PFSK-1 (cell line): ENCODE data around the gene OTUB2.

Experiments used
- FOXP2 ChIP-seq: optimal IDR thresholded peaks from 2 replicates; pipeline ENCODE3; 2011; ENCODE audit warnings: borderline replicate concordance, control low read depth, inconsistent platforms; ENCODE audit not compliant: insufficient read depth; ENCODE audit errors: extremely low read length, extremely low read depth
- POLR2AphosphoS5 ChIP-seq: IDR thresholded peaks from 2 replicates; pipeline ENCODE4 v1.6.1; 2012; ENCODE audit warnings: low read depth, mild to moderate bottlenecking, control low read depth, low read length, moderate library complexity
- SIN3A ChIP-seq: IDR thresholded peaks from 2 replicates; pipeline ENCODE4 v1.6.1; 2012; ENCODE audit warnings: mild to moderate bottlenecking, low read length, moderate library complexity, borderline replicate concordance; ENCODE audit not compliant: insufficient read depth
- TAF1 ChIP-seq: IDR thresholded peaks from 2 replicates; pipeline ENCODE4 v1.6.1; 2012; ENCODE audit warnings: low read length, control low read depth, borderline replicate concordance; ENCODE audit not compliant: insufficient read depth
- TF ChIP-seq, protein P1 (sequence below), 2 experiments: IDR thresholded peaks; 2 replicates each; pipeline versions ENCODE4 v1.6.1 to v1.8.0; 2011 to 2012; ENCODE audit warnings: low read depth in 2 of 2, low read length in 2 of 2, control low read depth in 1 of 2, inconsistent platforms in 1 of 2, mild to moderate bottlenecking in 1 of 2, moderate library complexity in 1 of 2; ENCODE audit not compliant: insufficient read depth in 1 of 2

Gene OTUB2

DNA sequence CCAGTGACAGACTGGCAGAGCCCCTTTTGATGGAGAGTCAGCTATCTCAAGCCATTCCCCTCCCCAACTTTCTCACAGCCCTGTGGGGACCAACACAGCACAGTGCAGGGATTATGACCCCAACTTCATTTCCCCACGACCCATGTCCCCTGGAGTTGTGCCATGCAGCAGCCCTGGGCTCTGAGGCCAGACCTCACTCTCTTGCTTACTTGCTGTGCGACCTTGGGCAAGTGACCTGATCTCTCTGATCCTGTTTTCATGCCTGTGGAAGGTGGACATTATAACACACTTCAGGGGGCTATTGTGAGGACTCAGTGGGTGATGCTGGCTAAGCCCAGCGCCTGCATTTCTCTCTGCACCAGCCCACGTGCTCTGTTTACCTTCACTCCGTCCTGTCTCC lies 14.1 kb downstream of the OTUB2 start:
- TF ChIP-seq, protein P1, sequence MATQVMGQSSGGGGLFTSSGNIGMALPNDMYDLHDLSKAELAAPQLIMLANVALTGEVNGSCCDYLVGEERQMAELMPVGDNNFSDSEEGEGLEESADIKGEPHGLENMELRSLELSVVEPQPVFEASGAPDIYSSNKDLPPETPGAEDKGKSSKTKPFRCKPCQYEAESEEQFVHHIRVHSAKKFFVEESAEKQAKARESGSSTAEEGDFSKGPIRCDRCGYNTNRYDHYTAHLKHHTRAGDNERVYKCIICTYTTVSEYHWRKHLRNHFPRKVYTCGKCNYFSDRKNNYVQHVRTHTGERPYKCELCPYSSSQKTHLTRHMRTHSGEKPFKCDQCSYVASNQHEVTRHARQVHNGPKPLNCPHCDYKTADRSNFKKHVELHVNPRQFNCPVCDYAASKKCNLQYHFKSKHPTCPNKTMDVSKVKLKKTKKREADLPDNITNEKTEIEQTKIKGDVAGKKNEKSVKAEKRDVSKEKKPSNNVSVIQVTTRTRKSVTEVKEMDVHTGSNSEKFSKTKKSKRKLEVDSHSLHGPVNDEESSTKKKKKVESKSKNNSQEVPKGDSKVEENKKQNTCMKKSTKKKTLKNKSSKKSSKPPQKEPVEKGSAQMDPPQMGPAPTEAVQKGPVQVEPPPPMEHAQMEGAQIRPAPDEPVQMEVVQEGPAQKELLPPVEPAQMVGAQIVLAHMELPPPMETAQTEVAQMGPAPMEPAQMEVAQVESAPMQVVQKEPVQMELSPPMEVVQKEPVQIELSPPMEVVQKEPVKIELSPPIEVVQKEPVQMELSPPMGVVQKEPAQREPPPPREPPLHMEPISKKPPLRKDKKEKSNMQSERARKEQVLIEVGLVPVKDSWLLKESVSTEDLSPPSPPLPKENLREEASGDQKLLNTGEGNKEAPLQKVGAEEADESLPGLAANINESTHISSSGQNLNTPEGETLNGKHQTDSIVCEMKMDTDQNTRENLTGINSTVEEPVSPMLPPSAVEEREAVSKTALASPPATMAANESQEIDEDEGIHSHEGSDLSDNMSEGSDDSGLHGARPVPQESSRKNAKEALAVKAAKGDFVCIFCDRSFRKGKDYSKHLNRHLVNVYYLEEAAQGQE (IDR thresholded peaks at IDR 0.05; ENCODE audit: insufficient read depth in 1 of 2, low read depth in 2 of 2, low read length in 2 of 2), result no peak
- no peak for TF ChIP-seq FOXP2
- no peak for TF ChIP-seq POLR2AphosphoS5
- no peak for TF ChIP-seq TAF1
- no peak for TF ChIP-seq SIN3A

- TF ChIP-seq TAF1 (no peak), POLR2AphosphoS5 (no peak), FOXP2 (no peak), SIN3A (no peak)
- TF ChIP-seq, protein P1 (IDR thresholded peaks at IDR 0.05; ENCODE audit: insufficient read depth in 1 of 2, low read depth in 2 of 2, low read length in 2 of 2), result no peak
Observed at GRCh38 chr14:94040796-94041195, 14.7 kb downstream of the OTUB2 start.

- TF ChIP-seq TAF1 (no peak), FOXP2 (no peak), POLR2AphosphoS5 (no peak), SIN3A (no peak)
- TF ChIP-seq, protein P1 (IDR thresholded peaks at IDR 0.05; ENCODE audit: insufficient read depth in 1 of 2, low read depth in 2 of 2, low read length in 2 of 2), result no peak
Observed at GRCh38 chr14:94041551-94042346, 15.6 kb downstream of the OTUB2 start.

DNA sequence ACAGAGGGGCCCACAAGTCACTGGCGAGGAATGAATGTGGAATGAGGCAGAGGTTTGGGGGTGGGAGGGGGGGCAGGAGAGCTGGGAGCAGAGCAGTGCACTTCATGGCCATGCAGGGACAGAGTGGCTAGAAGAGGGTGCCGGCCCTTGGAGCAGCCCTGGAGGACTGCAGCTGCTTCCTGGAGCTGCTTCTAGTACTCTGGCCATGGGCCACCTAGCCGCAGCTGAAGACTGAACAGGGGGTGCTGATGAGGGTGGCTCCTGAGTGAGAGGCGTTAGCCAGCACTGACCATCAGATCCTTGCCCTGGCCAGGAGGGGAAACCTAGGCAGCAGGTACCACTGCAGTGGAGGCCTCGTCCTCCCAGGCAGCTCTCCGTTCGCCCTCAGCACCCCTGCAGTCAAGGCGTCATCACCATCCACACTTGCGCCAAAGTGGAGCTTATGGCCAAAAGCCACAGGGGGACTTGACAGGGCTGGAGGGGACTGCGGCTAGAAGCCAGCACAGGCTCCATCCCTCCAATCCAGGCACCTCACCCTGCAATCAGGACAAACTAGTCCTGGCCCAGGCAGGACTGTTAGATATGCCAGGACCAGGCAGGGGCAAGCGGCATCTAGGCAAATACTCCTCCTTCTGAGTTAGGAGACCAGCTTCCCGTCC lies 16.4 kb downstream of the OTUB2 start:
- TF ChIP-seq, protein P1 (IDR thresholded peaks at IDR 0.05; ENCODE audit: insufficient read depth in 1 of 2, low read depth in 2 of 2, low read length in 2 of 2), result no peak
- TF ChIP-seq TAF1 (no peak), FOXP2 (no peak), SIN3A (no peak), POLR2AphosphoS5 (no peak)
